ENCODE data around the gene CYCS. TPM values are rescaled to one million over a fixed set of nuclear protein-coding genes. Genes with fewer than 3 reads are reported as not detected.

Gene CYCS
- total RNA-seq, 4 donors from 2014 or later = 32.1 to 68.0 (median 53.1) TPM

GRCh38 chr7:25093268-25093826, 31.7 kb downstream of the CYCS start:
- TF ChIP-seq POLR2A (IDR thresholded peaks at IDR 0.05) = no peak
- TF ChIP-seq, protein P1, sequence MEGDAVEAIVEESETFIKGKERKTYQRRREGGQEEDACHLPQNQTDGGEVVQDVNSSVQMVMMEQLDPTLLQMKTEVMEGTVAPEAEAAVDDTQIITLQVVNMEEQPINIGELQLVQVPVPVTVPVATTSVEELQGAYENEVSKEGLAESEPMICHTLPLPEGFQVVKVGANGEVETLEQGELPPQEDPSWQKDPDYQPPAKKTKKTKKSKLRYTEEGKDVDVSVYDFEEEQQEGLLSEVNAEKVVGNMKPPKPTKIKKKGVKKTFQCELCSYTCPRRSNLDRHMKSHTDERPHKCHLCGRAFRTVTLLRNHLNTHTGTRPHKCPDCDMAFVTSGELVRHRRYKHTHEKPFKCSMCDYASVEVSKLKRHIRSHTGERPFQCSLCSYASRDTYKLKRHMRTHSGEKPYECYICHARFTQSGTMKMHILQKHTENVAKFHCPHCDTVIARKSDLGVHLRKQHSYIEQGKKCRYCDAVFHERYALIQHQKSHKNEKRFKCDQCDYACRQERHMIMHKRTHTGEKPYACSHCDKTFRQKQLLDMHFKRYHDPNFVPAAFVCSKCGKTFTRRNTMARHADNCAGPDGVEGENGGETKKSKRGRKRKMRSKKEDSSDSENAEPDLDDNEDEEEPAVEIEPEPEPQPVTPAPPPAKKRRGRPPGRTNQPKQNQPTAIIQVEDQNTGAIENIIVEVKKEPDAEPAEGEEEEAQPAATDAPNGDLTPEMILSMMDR (IDR thresholded peaks at IDR 0.05) = peak; percentile 59 to 81 (median 68)
- H3K36me3 ChIP-seq = no peaks in the 10 kb centered on the region
- H3K9me3 ChIP-seq = no peaks in the 10 kb centered on the region
- H3K4me3 ChIP-seq = no peak overlapping the region
- DNase-seq = peak; percentile 70 to 90 (median 80)
- H3K27ac ChIP-seq = no peak overlapping the region
- H3K27me3 ChIP-seq = no peaks in the 10 kb centered on the region
- no peaks in the 10 kb centered on the region for H3K4me1 ChIP-seq

DNA sequence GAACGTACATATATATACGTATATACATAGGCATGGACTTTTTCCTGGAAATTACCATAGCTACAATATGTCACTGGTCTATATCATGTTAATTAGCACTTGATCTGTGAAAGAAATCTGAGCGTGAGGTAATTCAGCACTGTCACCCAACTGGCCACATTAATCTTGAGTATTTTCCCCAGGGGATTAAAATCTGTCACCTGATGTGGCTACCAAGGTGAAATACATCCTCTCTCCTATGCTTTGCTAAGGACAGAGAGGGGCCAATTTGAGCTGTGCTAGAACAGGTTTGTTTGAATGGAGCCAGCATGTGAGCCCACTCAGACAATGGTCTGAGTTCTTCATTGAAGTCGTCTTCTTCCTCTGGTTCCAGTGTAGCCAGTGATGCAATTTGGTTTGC, 33.3 kb downstream of the CYCS start:
- H3K9me3 ChIP-seq = no peaks in the 10 kb centered on the region
- no peak overlapping the region for H3K4me3 ChIP-seq
- no peak for TF ChIP-seq POLR2A (IDR thresholded peaks at IDR 0.05)
- TF ChIP-seq, protein P1 (IDR thresholded peaks at IDR 0.05) = no peak
- H3K27me3 ChIP-seq = no peaks in the 10 kb centered on the region
- no peak for DNase-seq
- H3K4me1 ChIP-seq = no peaks in the 10 kb centered on the region
- H3K27ac ChIP-seq = no peak overlapping the region
- no peaks in the 10 kb centered on the region for H3K36me3 ChIP-seq

GRCh38 chr7:25091176-25091575, 33.9 kb downstream of the CYCS start:
- Histone ChIP-seq H3K36me3 (no peaks in the 10 kb centered on the region), H3K4me1 (no peaks in the 10 kb centered on the region), H3K9me3 (no peaks in the 10 kb centered on the region), H3K27ac (no peak overlapping the region), H3K4me3 (no peak overlapping the region), H3K27me3 (no peaks in the 10 kb centered on the region)
- DNase-seq = no peak
- TF ChIP-seq, protein P1 (IDR thresholded peaks at IDR 0.05) = no peak

DNA sequence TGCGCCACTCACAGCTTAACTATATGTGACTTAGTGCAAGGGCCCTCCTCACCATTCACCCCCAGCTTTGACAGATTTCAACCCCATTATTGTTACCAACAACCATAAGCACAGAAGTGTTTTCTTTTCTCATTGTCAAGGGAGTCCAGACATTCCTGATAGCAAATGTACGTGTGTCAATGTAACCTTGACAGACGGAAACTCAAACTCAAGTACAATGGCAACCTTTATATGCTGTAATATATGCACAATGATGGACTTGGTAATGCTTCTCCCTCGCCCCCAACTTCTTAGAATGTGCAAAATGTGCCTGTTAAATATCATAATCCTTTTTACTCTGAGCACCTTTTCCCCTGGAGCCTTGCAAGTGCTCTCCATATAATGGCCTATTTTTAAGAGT, 34.7 kb downstream of the CYCS start:
- no peak for DNase-seq
- H3K27me3 ChIP-seq = no peaks in the 10 kb centered on the region

DNA sequence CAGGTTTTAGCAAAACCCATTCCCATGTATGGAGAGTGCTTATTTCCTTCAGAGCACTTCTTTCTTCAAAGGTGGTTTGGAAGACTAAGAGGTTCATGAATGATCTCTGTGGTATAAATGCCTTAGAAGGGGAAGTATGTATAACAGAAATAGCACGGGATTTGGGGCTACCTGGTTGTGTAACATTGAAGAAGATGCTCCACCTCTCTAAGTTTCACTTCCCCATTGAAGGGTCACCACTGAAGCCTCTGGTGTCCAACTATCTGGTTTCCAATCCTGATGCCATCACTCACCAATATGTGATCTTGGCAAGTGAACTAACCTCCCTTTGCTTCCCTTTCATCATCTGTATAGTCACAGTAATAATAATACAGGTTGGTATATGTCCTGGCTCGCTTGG, 37.2 kb downstream of the CYCS start:
- Histone ChIP-seq H3K4me1 (no peaks in the 10 kb centered on the region), H3K27ac (no peak overlapping the region), H3K9me3 (no peaks in the 10 kb centered on the region), H3K36me3 (no peaks in the 10 kb centered on the region), H3K4me3 (no peak overlapping the region), H3K27me3 (no peaks in the 10 kb centered on the region)
- DNase-seq = no peak
- TF ChIP-seq, protein P1 (IDR thresholded peaks at IDR 0.05) = no peak
- no peak for TF ChIP-seq POLR2A (IDR thresholded peaks at IDR 0.05)

More for the DNA sequence above, 34.7 kb downstream of the CYCS start:
- H3K4me1 ChIP-seq = no peaks in the 10 kb centered on the region
- no peaks in the 10 kb centered on the region for H3K36me3 ChIP-seq
- TF ChIP-seq POLR2A (IDR thresholded peaks at IDR 0.05) = no peak
- TF ChIP-seq, protein P1 (IDR thresholded peaks at IDR 0.05) = no peak
- H3K27ac ChIP-seq = no peak overlapping the region
- H3K9me3 ChIP-seq = no peaks in the 10 kb centered on the region
- no peak overlapping the region for H3K4me3 ChIP-seq

DNA sequence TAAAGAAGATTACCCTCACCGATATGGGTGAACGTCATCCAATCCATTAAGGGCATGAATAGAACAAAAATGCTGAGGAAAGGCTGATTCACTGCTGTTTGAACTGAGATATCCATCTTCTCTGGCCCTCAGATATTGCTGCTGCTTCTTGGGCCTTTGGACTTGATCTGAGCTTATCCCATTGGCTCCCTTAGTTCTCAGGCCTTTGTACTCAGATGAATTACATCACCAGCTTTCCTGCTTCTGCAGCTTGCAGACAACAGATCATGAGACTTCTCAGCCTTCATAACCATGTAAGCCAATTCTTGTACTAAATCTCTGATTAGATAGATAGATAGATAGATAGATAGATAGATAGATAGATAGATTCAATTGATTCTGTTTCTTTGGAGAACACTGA, 40.2 kb downstream of the CYCS start:
- DNase-seq = no peak
- no peak overlapping the region for H3K4me3 ChIP-seq
- no peaks in the 10 kb centered on the region for H3K4me1 ChIP-seq
- TF ChIP-seq POLR2A (IDR thresholded peaks at IDR 0.05) = no peak
- TF ChIP-seq, protein P1 (IDR thresholded peaks at IDR 0.05) = no peak
- H3K27me3 ChIP-seq = no peaks in the 10 kb centered on the region
- H3K27ac ChIP-seq = no peak overlapping the region
- H3K9me3 ChIP-seq = no peaks in the 10 kb centered on the region
- H3K36me3 ChIP-seq = no peaks in the 10 kb centered on the region

Data from Peyer's patch (tissue), 4 donors.